GM19099 (cell line): ENCODE results near the gene GUSB.

Experiments used
- POLR2A ChIP-seq: IDR thresholded peaks from 3 replicates; pipeline ENCODE4 v1.6.1; 2011; ENCODE audit warnings: low read depth; ENCODE audit not compliant: insufficient read length; ENCODE audit errors: extremely low read depth

Gene GUSB

GRCh38 chr7:65946904-65947303 lies 35.1 kb downstream of the GUSB start:
- no peak for TF ChIP-seq POLR2A

GRCh38 chr7:65938336-65938895 lies 43.6 kb downstream of the GUSB start:
- TF ChIP-seq POLR2A = no peak

DNA sequence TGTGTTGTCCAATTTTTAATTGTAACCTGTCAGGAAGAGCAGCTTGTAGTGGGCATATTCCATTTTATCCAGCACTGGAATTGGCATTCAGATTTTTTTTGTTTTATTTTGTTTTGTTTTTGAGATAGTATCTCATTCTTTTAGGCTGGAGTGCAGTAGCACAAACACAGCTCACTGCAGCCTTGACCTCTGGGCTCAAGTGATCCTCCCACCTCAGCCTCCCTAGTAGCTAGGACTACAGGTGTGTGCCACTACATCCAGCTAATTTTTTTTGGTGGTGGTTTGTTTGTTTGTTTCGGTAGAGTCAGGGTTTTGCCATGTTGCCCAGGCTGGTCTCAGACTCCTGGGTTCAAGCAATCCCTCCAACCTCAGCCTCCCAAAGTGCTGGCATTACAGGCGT lies 44.7 kb downstream of the GUSB start:
- no peak for TF ChIP-seq POLR2A

GRCh38 chr7:65931685-65932084 lies 50.3 kb downstream of the GUSB start:
- no peak for TF ChIP-seq POLR2A

DNA sequence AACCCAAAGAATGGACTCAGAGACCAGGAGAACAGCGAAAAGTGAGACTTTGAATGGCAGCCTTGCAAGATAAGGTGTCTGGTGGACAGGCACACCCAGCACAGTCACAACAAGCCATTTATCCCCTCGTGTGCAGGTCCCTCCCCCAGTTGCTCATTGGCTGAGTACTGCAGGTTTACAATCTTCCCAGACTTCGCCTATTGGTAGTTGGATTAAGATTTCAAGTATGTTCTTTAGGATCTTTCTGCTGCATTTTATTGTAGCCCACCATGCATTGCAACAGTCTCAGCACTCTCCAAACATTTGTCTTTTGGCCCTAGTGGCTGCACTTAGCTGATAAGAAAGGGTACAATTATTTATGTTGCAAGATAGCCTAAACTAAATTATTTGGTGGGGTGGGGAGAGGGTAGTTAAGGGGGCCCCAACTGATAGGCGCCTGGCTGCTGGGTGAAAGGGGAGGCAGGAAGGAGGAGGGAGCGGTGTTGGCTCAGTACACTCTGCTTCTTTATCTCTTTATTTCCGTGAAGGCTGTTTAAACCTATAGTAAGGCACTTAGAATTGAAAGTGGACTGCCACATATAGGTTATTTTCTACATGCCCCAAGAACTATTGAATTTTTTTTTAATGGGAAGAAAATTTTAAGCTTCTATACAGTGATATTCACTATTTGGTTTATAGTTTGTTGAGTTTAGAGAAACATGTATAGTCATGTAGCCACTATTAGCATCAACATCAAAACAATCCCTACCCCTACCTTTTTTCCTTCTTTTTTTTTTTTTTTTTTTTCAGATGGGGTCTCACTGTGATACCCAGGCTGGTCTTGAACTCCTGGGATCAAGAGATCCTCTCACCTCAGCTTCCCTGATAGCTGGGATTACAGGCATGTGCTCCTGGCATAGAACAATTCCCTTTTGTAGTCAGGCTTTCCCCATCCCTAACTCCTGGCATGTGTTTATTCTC lies 54.2 kb downstream of the GUSB start:
- no peak for TF ChIP-seq POLR2A

DNA sequence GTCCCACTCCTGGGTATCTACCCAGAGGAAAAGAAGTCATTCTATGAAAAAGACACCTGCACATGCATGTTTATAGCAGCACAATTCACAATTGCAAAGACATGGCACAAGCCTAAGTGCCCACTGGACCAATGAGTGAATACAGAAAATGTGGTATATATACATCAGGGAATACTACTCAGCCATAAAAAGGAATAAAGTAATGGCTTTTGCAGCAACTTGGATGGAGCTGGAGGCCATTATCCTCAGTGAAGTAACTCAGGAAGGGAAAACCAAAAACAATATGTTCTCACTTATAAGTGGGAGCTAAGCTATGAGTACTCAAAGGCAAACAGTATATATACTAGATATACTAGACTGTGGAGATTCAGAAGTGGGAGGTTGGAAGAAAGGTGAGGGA lies 55.4 kb downstream of the GUSB start:
- TF ChIP-seq POLR2A = no peak

DNA sequence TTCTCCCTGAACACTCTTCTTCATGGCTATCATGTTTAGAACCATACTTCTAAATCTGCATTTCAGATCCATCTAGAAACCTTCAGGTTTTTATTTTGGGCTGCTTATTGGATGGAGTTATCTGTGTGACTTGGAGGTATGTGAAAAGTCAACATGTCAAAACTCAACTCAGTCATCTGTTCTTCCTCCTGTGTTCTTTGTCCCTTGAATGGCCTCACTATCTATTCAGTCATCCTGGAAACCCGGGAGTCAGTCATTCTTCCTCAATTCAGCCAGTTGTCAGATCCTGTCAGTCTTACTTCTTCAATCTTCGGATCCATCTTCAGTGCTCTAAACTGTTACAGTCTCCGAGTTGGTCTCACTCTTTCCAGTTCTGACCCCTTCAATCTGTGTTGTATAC lies 57.0 kb downstream of the GUSB start:
- TF ChIP-seq POLR2A = no peak

- TF ChIP-seq POLR2A = no peak
Measured at GRCh38 chr7:65924193-65924592, 57.8 kb downstream of the GUSB start.

DNA sequence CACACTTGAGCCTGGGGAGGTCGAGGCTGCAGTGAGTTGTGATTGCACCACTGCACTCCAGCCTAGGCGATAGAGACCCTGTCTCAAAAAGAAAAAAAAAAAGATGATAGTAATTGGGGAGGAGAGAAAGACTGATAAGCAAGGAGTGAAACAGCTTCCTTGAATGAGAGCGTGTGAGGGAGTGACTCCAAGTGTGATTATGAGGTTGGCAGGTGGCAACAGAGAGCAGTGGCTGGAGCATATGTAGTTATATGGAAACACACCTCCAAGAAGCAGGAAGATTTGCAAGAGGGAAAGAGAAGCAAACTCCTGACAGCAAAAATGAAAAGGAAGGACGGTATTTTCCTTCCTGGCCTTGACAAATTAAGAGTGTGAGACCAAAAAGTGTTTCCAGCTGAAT lies 58.7 kb downstream of the GUSB start:
- TF ChIP-seq POLR2A = no peak

DNA sequence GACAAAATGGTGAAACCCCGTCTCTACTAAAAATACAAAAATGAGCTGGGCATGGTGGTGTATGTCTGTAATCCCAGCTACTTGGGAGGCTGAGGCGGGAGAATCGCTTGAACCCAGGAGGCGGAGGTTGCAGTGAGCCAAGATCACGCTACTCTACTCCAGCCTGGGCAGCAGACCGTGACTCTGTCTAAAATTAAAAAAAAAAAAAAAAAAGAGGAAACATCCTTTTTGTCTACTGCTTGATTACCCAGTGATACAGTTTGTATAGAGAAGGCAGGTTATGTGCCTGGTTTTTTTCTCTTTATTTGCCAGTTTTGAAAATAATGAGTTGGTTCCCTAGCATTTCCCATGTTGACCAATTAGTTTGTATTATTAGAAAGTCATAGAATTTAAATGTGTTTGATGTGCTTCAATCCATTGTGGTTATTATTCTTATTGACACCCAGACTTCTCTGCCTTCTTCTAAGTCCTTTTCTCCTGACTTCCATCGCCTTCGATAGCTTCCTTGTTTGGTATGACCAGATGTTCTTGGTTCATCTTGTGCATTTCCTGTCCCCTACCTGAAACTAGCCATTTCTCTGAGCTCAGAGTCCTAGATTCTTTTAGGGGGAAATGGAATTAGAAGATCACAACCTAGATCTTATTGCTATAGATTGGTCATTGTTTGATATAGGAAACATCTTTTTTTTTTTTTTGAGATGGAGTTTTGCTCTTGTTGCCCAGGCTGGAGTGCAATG lies 65.9 kb downstream of the GUSB start:
- no peak for TF ChIP-seq POLR2A

DNA sequence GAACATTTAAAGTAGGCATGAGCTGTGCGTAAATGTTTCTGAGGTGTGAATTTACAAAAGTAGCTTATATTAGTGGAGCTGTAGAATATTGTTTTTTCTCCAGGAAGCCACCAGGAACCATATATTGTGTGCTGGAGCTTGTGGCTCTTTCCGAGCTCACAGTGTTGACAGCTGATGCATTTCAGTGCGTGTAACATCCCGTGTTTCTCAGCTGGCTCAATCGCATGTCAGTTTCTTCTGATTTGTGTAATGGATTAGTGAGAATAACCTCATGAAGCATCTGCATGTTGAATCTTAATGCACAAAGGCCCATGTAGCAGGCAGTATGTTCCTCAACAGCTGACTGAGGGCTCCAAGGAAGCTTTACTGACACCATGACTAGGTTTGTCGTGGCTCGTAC lies 69.8 kb downstream of the GUSB start:
- TF ChIP-seq POLR2A = no peak
